Kidney (tissue), 14 donors: ENCODE results near the gene RERE. TPM values are rescaled to one million over a fixed set of nuclear protein-coding genes. Genes with fewer than 3 reads are reported as not detected.

Experiments used
- DNase-seq, 5 donors: peaks; one replicate each; pipeline ENCODE4 v3.0.0-alpha.2; 2013 to 2020
- FAIRE-seq: peaks from 2 replicates; lab custom pipeline; 2012; peaks lifted over from hg19 to GRCh38; lab: Jason Lieb, UNC
- H3K27ac ChIP-seq, 2 donors: one replicate each; pipeline ENCODE4 v1.7.0; 2013; ENCODE audit warnings: low read depth in 2 of 2, low read length in 2 of 2, inconsistent platforms in 1 of 2
- H3K27me3 ChIP-seq: one replicate; pipeline ENCODE4 v1.7.1; 2013; ENCODE audit warnings: low read length, inconsistent platforms; ENCODE audit not compliant: control insufficient read depth, insufficient read depth
- H3K36me3 ChIP-seq, 3 donors: one replicate each; pipeline versions ENCODE4 v1.7.0 to v1.7.1; 2013; ENCODE audit warnings: low read length in 3 of 3, control low read depth in 1 of 3, inconsistent platforms in 1 of 3; ENCODE audit not compliant: insufficient read depth in 3 of 3, control insufficient read depth in 2 of 3
- H3K4me1 ChIP-seq, 3 donors: one replicate each; pipeline versions ENCODE4 v1.7.0 to v1.7.1; 2013; ENCODE audit warnings: low read length in 3 of 3, inconsistent platforms in 1 of 3, low read depth in 1 of 3; ENCODE audit not compliant: control insufficient read depth in 2 of 3, insufficient read depth in 2 of 3
- H3K4me3 ChIP-seq, 3 donors: one replicate each; pipeline versions ENCODE4 v1.7.0 to v1.8.1; 2013; ENCODE audit warnings: low read length in 3 of 3, control low read depth in 1 of 3, inconsistent platforms in 1 of 3
- H3K9ac ChIP-seq, 3 donors: one replicate each; pipeline versions ENCODE4 v1.7.0 to v1.7.1; 2013; ENCODE audit warnings: low read length in 3 of 3, control low read depth in 1 of 3, inconsistent platforms in 1 of 3
- H3K9me3 ChIP-seq, 3 donors: one replicate each; pipeline versions ENCODE4 v1.7.0 to v1.7.1; 2013; ENCODE audit warnings: low read length in 3 of 3, control low read depth in 1 of 3, inconsistent platforms in 1 of 3; ENCODE audit not compliant: control insufficient read depth in 2 of 3, insufficient read depth in 1 of 3
- CTCF ChIP-seq: IDR thresholded peaks from 3 replicates; pipeline ENCODE4 v1.5.1; 2012; ENCODE audit warnings: mild to moderate bottlenecking, moderate library complexity, borderline replicate concordance; ENCODE audit not compliant: insufficient read depth; ENCODE audit errors: extremely low read depth
- intact Hi-C: fragments of 100-400 bp; cut with DNase I; formaldehyde crosslinking; loops from one replicate; pipeline ENCODE4 v1.11.1; 2022
- polyA plus RNA-seq: library from polyadenylated mRNA; stranded (reverse); fragments of 350-450 nt; fragmentation: Illumina TruSeq; extraction: RNeasy Lipid Tissue Mini Kit (QIAGEN cat#74804); gene quantifications from one replicate; pipeline ENCODE4 v1.2.3, GENCODE V29; 2014; ENCODE audit warnings: low read depth, low replicate concordance; ENCODE audit not compliant: insufficient read depth
- total RNA-seq: library from RNA; stranded (reverse); fragmentation: NEBNext Ultra II Directional; extraction: Animal tissue kit (Norgen Biotek cat#: 25700); gene quantifications from one replicate; pipeline ENCODE4 v1.2.1, GENCODE V29; 2021
- donor health status: control.
- donor health status: control.
- donor health status: control.
- donor health status: control.
- donor health status: control.
- donor health status: DM: yes; HTN: yes; CAD: no.
- donor health status: Normal renal cell carcinoma (clear cell type).

RERE gene
- total and polyA plus RNA-seq, 2 donors from 2014 or later, result 37.2 to 176 TPM

GRCh38 chr1:8676072-8676471 lies 141.4 kb downstream of the RERE start:
- Histone ChIP-seq H3K36me3 (no peaks in the 10 kb centered on the region), H3K27me3 (no peaks in the 10 kb centered on the region), H3K27ac (no peak overlapping the region), H3K9ac (no peak overlapping the region), H3K4me3 (no peak overlapping the region), H3K4me1 (peaks cover 0 to 21% (median 6%) of the 10 kb centered on the region in 3 donors), H3K9me3 (no peaks in the 10 kb centered on the region)
- FAIRE-seq, result no peak
- DNase-seq, result no peak
- no peak for TF ChIP-seq CTCF
- intact Hi-C loops, result no loop called here

DNA sequence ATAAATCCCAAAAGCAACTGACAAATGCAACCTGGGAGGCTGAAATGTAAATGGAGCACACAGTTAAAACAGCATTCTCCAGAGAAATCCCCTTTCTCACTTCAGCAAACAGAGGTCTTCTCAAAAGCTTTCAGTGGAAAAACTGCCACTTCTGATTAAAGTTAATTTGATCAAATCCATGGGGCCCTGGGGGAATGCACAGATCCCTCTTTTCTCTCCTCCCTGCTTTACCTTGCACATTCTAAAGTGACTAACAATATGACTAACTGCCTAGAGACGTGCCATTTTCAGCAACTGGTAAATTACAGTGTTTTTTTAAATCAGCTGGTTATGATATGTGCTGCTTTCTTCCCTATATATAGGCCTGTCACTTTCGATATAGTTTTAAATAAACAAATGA lies 142.5 kb downstream of the RERE start:
- Histone ChIP-seq H3K9me3 (no peaks in the 10 kb centered on the region), H3K4me1 (peaks cover 7 to 21% (median 8%) of the 10 kb centered on the region in 3 donors), H3K9ac (no peak overlapping the region), H3K27ac (no peak overlapping the region), H3K4me3 (no peak overlapping the region), H3K27me3 (no peaks in the 10 kb centered on the region), H3K36me3 (no peaks in the 10 kb centered on the region)
- DNase-seq (no peak), FAIRE-seq (no peak)
- TF ChIP-seq CTCF, result no peak
- intact Hi-C loops, result no loop called here

GRCh38 chr1:8674481-8674880 lies 143.0 kb downstream of the RERE start:
- Histone ChIP-seq H3K9ac (no peak overlapping the region), H3K27ac (no peak overlapping the region), H3K27me3 (no peaks in the 10 kb centered on the region), H3K4me1 (peaks cover 7 to 18% (median 7%) of the 10 kb centered on the region in 3 donors), H3K9me3 (no peaks in the 10 kb centered on the region), H3K4me3 (no peak overlapping the region), H3K36me3 (no peaks in the 10 kb centered on the region)
- FAIRE-seq (no peak), DNase-seq (no peak)
- intact Hi-C loops, result no loop called here
- no peak for TF ChIP-seq CTCF
